GM19193 (cell line): ENCODE measurements around the gene PLA2G4D.

Source experiments
- POLR2A ChIP-seq: IDR thresholded peaks from 4 replicates; pipeline ENCODE4 v1.6.1; 2011; ENCODE audit not compliant: insufficient read depth, insufficient read length; ENCODE audit errors: extremely low read depth

The PLA2G4D gene, protein sequence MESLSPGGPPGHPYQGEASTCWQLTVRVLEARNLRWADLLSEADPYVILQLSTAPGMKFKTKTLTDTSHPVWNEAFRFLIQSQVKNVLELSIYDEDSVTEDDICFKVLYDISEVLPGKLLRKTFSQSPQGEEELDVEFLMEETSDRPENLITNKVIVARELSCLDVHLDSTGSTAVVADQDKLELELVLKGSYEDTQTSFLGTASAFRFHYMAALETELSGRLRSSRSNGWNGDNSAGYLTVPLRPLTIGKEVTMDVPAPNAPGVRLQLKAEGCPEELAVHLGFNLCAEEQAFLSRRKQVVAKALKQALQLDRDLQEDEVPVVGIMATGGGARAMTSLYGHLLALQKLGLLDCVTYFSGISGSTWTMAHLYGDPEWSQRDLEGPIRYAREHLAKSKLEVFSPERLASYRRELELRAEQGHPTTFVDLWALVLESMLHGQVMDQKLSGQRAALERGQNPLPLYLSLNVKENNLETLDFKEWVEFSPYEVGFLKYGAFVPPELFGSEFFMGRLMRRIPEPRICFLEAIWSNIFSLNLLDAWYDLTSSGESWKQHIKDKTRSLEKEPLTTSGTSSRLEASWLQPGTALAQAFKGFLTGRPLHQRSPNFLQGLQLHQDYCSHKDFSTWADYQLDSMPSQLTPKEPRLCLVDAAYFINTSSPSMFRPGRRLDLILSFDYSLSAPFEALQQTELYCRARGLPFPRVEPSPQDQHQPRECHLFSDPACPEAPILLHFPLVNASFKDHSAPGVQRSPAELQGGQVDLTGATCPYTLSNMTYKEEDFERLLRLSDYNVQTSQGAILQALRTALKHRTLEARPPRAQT

GRCh38 chr15:42094512-42094963 is at the start of gene PLA2G4D:
PLA2G4D (minus strand) TSS chr15:42094562; CDS start chr15:42094459, 103 bp downstream.
- TF ChIP-seq POLR2A = no peak

DNA sequence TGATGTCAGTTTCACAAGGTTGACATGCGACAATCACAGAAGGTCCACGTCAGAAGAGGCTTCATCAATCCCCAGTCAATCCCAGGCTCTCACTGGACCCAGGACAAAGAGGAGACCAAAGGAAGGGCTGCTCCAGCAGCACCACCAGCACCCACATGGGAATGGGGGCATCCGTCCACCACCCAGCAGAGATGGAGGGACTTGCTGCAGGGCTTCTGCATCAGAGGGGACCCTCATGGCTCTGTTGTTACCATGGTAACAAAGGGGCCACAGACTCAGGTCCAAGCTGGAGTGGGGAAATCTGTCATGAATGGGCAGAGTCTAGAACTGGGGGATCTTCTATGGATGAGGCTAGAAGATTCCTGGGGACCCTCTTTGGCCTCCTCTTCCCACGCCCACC is 49.0 kb upstream of the PLA2G4D start:
- TF ChIP-seq POLR2A = no peak

DNA sequence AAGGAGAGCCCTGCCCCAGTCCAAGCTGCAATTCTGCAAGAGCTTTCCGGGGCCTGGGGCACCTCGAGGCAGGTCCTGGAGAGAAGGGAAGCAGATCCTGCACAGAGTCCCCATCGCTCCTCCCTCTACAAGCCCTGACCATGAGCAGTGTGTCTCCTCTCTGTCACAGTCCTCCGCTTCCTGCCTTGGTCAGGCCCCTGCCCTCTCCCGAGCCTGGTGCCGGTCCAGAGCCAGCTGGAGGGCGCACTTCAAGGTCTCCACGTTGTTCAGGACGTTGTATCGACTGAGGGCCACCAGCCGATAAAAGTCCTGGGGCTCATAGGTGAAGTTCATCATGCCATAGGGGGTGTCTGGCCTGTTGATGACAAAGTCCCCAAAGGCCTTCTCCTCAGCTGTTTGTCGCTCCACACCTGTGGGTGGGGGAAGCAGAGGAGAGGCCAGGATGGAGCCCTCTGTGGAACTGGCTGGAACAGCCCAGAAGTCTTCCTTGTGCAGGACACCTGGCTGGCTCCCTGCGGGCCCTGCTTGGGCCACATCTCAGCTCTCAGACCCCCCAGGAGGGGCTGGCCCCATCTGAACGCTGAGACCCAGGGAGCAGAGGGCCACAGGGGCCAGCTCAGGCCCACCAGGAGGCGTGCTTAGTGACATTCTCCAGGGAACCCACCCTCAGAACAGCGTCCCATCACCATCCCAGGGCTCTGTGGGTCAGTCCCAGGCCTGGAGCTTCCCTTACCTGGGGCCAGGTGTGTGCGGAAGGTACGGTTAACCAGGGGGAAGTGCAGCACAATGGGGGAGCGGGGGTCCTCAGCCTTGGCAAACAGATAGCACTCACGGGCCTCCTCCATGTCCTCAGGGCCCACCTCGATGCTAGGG is 47.7 kb upstream of the PLA2G4D start:
- TF ChIP-seq POLR2A = no peak

DNA sequence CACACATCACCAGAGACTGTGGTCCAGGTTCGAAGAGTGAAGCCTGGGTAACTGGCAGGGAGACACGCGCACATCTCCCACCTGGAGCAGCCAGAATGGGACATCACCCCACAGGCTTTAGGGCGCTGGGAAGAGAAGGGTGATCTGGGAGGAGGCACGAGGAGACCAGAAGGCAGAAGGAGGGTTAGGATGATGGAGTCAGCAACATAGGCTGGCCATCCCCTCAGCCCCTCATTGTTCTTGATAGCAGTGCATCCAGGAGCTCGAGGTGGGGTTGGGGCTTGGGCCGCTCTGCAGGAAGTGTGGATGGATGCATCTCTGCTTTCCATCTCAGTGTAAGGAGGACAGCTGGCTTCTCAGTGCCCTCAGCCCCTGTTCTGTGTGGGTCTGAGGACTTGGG is 46.9 kb upstream of the PLA2G4D start:
- TF ChIP-seq POLR2A = no peak

DNA sequence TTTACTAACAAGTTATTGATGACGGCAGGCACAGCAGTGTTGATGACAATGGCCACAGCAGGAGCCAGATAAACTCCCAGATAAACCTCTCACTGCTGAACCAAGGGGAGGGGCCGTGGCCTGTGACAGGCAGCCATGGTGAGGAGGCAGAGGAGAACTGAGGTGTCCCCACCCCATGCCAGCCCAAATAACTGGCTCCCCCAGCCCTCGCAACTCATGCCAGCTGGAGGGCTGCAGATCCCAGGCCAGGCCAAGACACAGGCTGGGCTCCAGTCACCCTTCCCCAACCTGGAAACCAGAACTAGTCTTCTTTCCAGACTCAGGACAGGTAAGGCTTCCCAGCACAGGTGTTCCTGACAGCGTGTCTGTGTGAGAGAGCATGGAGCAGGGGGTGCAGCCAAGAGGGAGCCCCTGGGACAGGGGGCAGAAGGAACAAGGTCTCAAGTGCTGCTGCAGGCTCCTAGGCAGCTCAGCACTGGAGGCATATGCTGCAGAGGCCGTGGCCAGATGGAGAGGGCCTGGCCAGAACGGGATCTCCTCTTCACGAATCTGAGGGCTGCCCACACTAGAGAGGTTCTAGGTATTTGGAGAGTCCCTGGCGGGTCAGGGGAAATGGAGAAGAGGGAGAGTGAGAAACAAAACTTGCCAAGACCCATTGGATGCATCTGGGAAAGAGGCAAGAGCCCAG is 46.2 kb upstream of the PLA2G4D start:
- no peak for TF ChIP-seq POLR2A

- TF ChIP-seq POLR2A = no peak
Measured at GRCh38 chr15:42139596-42139995, 45.2 kb upstream of the PLA2G4D start.

- TF ChIP-seq POLR2A = no peak
Measured at GRCh38 chr15:42138968-42139386, 44.6 kb upstream of the PLA2G4D start.

DNA sequence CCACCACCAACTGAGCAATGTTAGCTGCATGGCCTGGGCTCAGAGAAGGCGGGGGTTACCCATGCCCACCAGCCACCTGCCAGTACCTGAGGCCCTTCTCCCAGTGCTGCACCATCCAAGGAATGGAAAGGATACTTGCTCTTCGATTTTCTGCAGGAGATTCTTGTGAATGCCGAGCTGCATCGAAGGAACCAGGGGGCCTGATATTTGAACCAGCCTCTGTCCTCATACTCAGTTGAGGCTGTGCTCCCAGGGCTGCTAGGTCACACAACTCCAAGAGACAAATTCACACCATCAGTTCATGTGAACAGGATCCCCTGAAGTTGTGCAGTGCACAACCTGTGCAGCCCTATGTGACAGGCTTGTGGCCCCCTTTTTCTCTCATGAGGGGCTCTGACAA is 44.0 kb upstream of the PLA2G4D start:
- TF ChIP-seq POLR2A = no peak

DNA sequence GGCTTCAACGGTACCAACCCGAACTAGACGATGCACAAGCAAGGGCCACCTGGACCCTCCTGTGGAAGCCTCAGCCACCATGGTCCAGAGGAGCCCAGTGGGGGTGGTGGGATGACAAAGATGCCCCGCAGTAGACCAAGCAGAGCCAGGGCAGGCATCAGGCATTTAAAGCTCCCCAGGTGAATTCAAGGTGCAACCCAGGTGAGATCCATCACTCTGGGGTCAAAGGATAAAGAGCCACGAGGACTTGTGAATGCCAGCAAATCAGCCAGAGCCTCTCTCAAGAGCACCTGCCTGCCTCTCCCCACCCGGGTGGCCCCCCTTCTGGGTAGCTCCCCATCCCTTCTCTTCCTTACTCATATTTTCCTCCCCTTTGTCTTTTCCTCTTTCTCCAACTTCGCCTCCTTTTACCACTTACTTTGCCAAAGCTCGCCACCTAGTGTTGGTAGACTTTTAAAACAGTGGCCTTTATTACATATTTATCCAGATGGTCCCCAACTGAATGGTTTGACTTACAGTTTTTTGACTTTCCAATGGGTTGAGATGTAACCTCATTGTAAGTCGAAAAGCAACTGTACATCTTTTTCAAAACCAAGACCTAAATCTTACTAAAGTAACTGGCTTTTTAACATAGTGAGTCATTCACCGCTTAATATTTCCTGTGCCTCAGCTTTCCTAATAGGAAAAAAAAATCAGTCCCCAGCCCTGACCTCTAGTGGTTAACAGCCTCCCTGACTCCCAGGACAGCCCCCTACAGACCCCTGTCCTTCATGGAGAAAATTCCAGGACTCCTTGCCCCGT is 43.3 kb upstream of the PLA2G4D start:
- no peak for TF ChIP-seq POLR2A

DNA sequence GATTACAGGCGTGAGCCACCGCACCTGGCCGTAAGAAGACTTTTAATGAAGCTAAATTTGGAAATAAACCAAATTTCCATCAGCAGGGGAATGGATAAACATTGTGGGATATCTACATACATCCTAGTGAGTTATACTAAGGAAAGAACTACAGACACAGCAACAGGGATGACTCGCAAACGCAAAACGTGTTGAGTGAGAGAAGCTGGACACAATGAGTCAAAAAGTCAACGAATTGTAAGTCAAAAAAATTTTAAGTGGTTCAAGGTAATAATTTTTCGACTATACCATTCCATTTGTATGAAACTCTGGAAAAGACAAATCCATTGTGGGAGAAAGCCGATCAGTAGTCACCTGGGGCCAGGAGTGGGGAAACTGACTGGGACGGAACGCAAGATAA is 42.2 kb upstream of the PLA2G4D start:
- TF ChIP-seq POLR2A = no peak

- TF ChIP-seq POLR2A = no peak
Measured at GRCh38 chr15:42135351-42135750, 41.0 kb upstream of the PLA2G4D start.

DNA sequence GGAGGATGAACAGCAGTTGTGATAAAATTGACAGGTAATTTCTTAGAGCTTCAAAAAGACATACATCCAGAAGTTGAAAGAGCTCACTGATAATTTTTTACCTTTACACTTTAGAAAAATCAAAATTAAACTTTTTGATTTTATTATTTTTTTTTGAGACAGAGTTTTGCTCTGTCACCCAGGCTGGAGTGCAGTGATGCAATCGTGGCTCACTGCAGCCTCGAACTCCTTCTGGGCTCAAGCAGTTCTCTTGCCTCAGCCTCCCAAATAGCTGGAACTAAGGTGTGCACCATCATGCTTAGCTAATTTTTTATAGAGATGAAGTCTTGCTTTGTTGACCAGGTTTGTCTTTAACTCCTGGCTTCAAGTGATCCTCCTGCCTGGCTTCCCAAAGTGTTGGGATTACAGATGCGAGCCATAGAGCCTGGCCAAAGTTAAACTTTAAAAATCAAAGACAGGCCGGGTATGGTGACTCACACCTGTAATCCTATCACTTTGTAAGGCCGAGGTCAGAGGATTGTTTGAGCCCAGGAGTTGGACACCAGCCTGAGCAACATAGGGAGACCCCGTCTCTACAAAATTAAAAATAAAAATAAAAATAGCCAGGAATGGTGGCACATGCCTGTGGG is 40.4 kb upstream of the PLA2G4D start:
- TF ChIP-seq POLR2A = no peak

- no peak for TF ChIP-seq POLR2A
Measured at GRCh38 chr15:42133886-42134502, 39.6 kb upstream of the PLA2G4D start.
